GM23338 (cell line): ENCODE results near the gene STK33. TPM values are rescaled to one million over a fixed set of nuclear protein-coding genes. Genes with fewer than 3 reads are reported as not detected.

Source experiments
- ATAC-seq: fragments of 200-7000 bp; cut with Tn5 transposase; 3 replicates; pipeline ENCODE4 v1.9.1; 2020
- DNase-seq: peaks from one replicate; pipeline ENCODE4 v3.0.0-alpha.2; 2015; ENCODE audit warnings: low spot score
- H2AFZ ChIP-seq: fragments of 200-600 bp; sonication (generic); 2 replicates; pipeline ENCODE4 v1.8.0; 2016; ENCODE audit warnings: antibody characterized with exemption, mild to moderate bottlenecking, moderate library complexity
- H3F3A ChIP-seq: fragments of 200-600 bp; sonication (generic); replicated peaks from 2 replicates; pipeline ENCODE4 v1.8.0; 2017; ENCODE audit warnings: antibody characterized with exemption, mixed run types, low read depth
- H3K27ac ChIP-seq: fragments of 200-600 bp; sonication (generic); 2 replicates; pipeline ENCODE4 v1.6.1; 2016; ENCODE audit warnings: low read depth
- H3K27me3 ChIP-seq: fragments of 200-600 bp; sonication (generic); 2 replicates; pipeline ENCODE4 v1.8.0; 2016; ENCODE audit warnings: mild to moderate bottlenecking, mixed run types, moderate library complexity; ENCODE audit not compliant: insufficient read depth
- H3K36me3 ChIP-seq: fragments of 200-600 bp; sonication (generic); 2 replicates; pipeline ENCODE4 v1.8.0; 2016; ENCODE audit warnings: mild to moderate bottlenecking; ENCODE audit not compliant: insufficient read depth
- H3K4me1 ChIP-seq: fragments of 200-600 bp; sonication (generic); 2 replicates; pipeline ENCODE4 v1.8.0; 2016; ENCODE audit warnings: mild to moderate bottlenecking, moderate library complexity; ENCODE audit not compliant: insufficient read depth
- H3K4me2 ChIP-seq: fragments of 200-600 bp; sonication (generic); 2 replicates; pipeline ENCODE4 v1.7.1; 2017; ENCODE audit warnings: mixed run types
- H3K4me3 ChIP-seq: fragments of 200-600 bp; sonication (generic); 2 replicates; pipeline ENCODE4 v1.6.1; 2016; ENCODE audit warnings: mixed run types
- H3K79me2 ChIP-seq: fragments of 200-600 bp; sonication (generic); replicated peaks from 2 replicates; pipeline ENCODE4 v1.8.0; 2017; ENCODE audit warnings: mild to moderate bottlenecking; ENCODE audit not compliant: insufficient read depth
- H3K9me2 ChIP-seq: fragments of 200-600 bp; sonication (generic); 2 replicates; pipeline ENCODE4 v1.8.0; 2017; ENCODE audit not compliant: insufficient read depth
- H4K20me1 ChIP-seq: fragments of 200-600 bp; sonication (generic); replicated peaks from 2 replicates; pipeline ENCODE4 v1.8.0; 2017; ENCODE audit warnings: mild to moderate bottlenecking; ENCODE audit not compliant: insufficient read depth
- H3K27ac Mint-ChIP-seq: 2 replicates; pipeline ENCODE4 v1.8.0; 2020; ENCODE audit warnings: inconsistent platforms, mild to moderate bottlenecking, moderate library complexity, mixed read lengths
- H3K27me3 Mint-ChIP-seq: 3 replicates; pipeline ENCODE4 v1.8.0; 2022; ENCODE audit warnings: low read depth, mild to moderate bottlenecking, moderate library complexity, mixed read lengths, inconsistent platforms; ENCODE audit not compliant: insufficient read depth, poor library complexity
- H3K36me3 Mint-ChIP-seq: 3 replicates; pipeline ENCODE4 v1.8.0; 2021; ENCODE audit warnings: low read depth, mild to moderate bottlenecking, inconsistent platforms, moderate library complexity, mixed read lengths
- H3K4me1 Mint-ChIP-seq: 3 replicates; pipeline ENCODE4 v1.8.0; 2020; ENCODE audit warnings: mild to moderate bottlenecking, inconsistent platforms, mixed read lengths
- H3K4me3 Mint-ChIP-seq: 3 replicates; pipeline ENCODE4 v1.8.0; 2021; ENCODE audit warnings: moderate library complexity, mild to moderate bottlenecking, inconsistent platforms, mixed read lengths
- H3K9me3 Mint-ChIP-seq: 3 replicates; pipeline ENCODE4 v1.8.0; 2020; ENCODE audit warnings: moderate library complexity, mild to moderate bottlenecking, inconsistent platforms, mixed read lengths
- CREB1 ChIP-seq: fragments of 250-450 bp; sonication (Bioruptor Pico); IDR thresholded peaks from 2 replicates; pipeline ENCODE4 v1.5.0; 2020; ENCODE audit warnings: low read depth, mild to moderate bottlenecking, moderate library complexity
- CTCF ChIP-seq, 2 experiments: fragments of 200-600 bp in 1 of 2; sonication (generic) in 1 of 2; conservative IDR thresholded peaks; 2 replicates each; pipeline versions ENCODE4 v1.5.1 to v1.6.1; 2016 to 2017; ENCODE audit warnings: antibody characterized with exemption in 2 of 2, low read depth in 2 of 2, mild to moderate bottlenecking in 2 of 2, moderate library complexity in 1 of 2
- EZH2phosphoT487 ChIP-seq: fragments of 200-600 bp; sonication (generic); IDR thresholded peaks from one replicate; pipeline ENCODE4 v1.8.1; 2018; ENCODE audit warnings: antibody characterized with exemption; ENCODE audit not compliant: unreplicated experiment
- JUNB ChIP-seq: IDR thresholded peaks from one replicate; pipeline ENCODE4 v1.6.1; 2016; ENCODE audit warnings: antibody characterized with exemption; ENCODE audit not compliant: unreplicated experiment
- POLR2AphosphoS5 ChIP-seq: IDR thresholded peaks from 2 replicates; pipeline ENCODE4 v1.6.1; 2016; ENCODE audit warnings: antibody characterized with exemption, low read depth
- STAT1 ChIP-seq: IDR thresholded peaks from one replicate; pipeline ENCODE4 v1.6.1; 2016; ENCODE audit warnings: antibody characterized with exemption; ENCODE audit not compliant: unreplicated experiment
- polyA plus RNA-seq: library from polyadenylated mRNA; unstranded; fragments of >200 nt; fragmentation: Nextera tagmentation; extraction: Ambion mirVana; gene quantifications from 2 replicates; pipeline ENCODE4 v1.2.1, GENCODE V29; 2016
- total RNA-seq: library from RNA; depleted of rRNA; stranded (reverse); fragments of >200 nt; shearing (Covaris generic); gene quantifications from 2 replicates; pipeline ENCODE4 v1.2.3, GENCODE V29; 2014
- TF ChIP-seq, protein P1 (sequence below): fragments of 250-450 bp; sonication (Bioruptor Pico); IDR thresholded peaks from 2 replicates; pipeline ENCODE4 v1.5.0; 2020; ENCODE audit warnings: mild to moderate bottlenecking, moderate library complexity
- TF ChIP-seq, protein P2 (sequence below): IDR thresholded peaks from one replicate; pipeline ENCODE4 v1.6.1; 2018; ENCODE audit warnings: antibody characterized with exemption; ENCODE audit not compliant: unreplicated experiment
- TF ChIP-seq, protein P3 (sequence below): IDR thresholded peaks from 2 replicates; pipeline ENCODE4 v1.6.1; 2016; ENCODE audit warnings: antibody characterized with exemption

Gene STK33
- total and polyA plus RNA-seq, 2 experiments from 2014 or later, result 17.2 to 18.2 TPM

DNA sequence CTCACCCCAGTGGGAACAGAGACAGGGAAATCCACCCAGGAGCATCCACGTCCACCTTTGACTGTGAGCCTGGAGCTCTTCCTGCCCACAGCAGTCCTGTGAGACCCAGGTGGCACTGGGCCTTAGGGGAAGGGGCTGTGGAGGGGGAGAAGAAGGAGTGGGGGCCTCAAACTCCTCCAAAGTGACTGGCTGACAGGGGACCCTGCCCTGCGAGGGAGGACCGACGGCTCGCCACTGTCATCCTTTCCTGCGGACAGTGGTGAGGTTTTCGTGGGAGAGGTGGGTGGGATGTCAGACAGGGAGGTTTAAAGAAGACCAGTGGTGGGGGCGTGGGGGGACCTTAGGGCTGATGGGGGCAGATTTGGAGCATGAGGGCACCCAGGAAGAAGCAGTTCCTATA is 237.8 kb downstream of the STK33 start (continued):
- TF ChIP-seq, protein P1, sequence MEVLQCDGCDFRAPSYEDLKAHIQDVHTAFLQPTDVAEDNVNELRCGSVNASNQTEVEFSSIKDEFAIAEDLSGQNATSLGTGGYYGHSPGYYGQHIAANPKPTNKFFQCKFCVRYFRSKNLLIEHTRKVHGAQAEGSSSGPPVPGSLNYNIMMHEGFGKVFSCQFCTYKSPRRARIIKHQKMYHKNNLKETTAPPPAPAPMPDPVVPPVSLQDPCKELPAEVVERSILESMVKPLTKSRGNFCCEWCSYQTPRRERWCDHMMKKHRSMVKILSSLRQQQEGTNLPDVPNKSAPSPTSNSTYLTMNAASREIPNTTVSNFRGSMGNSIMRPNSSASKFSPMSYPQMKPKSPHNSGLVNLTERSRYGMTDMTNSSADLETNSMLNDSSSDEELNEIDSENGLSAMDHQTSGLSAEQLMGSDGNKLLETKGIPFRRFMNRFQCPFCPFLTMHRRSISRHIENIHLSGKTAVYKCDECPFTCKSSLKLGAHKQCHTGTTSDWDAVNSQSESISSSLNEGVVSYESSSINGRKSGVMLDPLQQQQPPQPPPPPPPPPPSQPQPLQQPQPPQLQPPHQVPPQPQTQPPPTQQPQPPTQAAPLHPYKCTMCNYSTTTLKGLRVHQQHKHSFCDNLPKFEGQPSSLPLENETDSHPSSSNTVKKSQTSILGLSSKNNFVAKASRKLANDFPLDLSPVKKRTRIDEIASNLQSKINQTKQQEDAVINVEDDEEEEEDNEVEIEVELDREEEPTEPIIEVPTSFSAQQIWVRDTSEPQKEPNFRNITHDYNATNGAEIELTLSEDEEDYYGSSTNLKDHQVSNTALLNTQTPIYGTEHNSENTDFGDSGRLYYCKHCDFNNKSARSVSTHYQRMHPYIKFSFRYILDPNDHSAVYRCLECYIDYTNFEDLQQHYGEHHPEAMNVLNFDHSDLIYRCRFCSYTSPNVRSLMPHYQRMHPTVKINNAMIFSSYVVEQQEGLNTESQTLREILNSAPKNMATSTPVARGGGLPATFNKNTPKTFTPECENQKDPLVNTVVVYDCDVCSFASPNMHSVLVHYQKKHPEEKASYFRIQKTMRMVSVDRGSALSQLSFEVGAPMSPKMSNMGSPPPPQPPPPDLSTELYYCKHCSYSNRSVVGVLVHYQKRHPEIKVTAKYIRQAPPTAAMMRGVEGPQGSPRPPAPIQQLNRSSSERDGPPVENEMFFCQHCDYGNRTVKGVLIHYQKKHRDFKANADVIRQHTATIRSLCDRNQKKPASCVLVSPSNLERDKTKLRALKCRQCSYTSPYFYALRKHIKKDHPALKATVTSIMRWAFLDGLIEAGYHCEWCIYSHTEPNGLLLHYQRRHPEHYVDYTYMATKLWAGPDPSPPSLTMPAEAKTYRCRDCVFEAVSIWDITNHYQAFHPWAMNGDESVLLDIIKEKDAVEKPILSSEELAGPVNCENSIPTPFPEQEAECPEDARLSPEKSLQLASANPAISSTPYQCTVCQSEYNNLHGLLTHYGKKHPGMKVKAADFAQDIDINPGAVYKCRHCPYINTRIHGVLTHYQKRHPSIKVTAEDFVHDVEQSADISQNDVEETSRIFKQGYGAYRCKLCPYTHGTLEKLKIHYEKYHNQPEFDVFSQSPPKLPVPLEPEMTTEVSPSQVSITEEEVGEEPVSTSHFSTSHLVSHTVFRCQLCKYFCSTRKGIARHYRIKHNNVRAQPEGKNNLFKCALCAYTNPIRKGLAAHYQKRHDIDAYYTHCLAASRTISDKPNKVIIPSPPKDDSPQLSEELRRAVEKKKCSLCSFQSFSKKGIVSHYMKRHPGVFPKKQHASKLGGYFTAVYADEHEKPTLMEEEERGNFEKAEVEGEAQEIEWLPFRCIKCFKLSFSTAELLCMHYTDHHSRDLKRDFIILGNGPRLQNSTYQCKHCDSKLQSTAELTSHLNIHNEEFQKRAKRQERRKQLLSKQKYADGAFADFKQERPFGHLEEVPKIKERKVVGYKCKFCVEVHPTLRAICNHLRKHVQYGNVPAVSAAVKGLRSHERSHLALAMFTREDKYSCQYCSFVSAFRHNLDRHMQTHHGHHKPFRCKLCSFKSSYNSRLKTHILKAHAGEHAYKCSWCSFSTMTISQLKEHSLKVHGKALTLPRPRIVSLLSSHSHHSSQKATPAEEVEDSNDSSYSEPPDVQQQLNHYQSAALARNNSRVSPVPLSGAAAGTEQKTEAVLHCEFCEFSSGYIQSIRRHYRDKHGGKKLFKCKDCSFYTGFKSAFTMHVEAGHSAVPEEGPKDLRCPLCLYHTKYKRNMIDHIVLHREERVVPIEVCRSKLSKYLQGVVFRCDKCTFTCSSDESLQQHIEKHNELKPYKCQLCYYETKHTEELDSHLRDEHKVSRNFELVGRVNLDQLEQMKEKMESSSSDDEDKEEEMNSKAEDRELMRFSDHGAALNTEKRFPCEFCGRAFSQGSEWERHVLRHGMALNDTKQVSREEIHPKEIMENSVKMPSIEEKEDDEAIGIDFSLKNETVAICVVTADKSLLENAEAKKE (CRISPR knock-in tag), result no peak
- TF ChIP-seq, protein P2, sequence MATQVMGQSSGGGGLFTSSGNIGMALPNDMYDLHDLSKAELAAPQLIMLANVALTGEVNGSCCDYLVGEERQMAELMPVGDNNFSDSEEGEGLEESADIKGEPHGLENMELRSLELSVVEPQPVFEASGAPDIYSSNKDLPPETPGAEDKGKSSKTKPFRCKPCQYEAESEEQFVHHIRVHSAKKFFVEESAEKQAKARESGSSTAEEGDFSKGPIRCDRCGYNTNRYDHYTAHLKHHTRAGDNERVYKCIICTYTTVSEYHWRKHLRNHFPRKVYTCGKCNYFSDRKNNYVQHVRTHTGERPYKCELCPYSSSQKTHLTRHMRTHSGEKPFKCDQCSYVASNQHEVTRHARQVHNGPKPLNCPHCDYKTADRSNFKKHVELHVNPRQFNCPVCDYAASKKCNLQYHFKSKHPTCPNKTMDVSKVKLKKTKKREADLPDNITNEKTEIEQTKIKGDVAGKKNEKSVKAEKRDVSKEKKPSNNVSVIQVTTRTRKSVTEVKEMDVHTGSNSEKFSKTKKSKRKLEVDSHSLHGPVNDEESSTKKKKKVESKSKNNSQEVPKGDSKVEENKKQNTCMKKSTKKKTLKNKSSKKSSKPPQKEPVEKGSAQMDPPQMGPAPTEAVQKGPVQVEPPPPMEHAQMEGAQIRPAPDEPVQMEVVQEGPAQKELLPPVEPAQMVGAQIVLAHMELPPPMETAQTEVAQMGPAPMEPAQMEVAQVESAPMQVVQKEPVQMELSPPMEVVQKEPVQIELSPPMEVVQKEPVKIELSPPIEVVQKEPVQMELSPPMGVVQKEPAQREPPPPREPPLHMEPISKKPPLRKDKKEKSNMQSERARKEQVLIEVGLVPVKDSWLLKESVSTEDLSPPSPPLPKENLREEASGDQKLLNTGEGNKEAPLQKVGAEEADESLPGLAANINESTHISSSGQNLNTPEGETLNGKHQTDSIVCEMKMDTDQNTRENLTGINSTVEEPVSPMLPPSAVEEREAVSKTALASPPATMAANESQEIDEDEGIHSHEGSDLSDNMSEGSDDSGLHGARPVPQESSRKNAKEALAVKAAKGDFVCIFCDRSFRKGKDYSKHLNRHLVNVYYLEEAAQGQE, result no peak
- TF ChIP-seq CREB1 (CRISPR knock-in tag), result no peak
- TF ChIP-seq JUNB, result no peak

GRCh38 chr11:8355416-8355742 is 238.6 kb downstream of the STK33 start:
- H3K36me3 Mint-ChIP-seq, result no peaks in the 10 kb centered on the region
- H3K4me2 ChIP-seq, result no peak overlapping the region
- H3K27ac Mint-ChIP-seq, result no peak overlapping the region
- H3K4me3 ChIP-seq, result no peak overlapping the region
- ATAC-seq, result no peak
- peaks cover 9% of the 10 kb centered on the region for H3K27me3 Mint-ChIP-seq
- H3K9me2 ChIP-seq, result no peaks in the 10 kb centered on the region
- no peaks in the 10 kb centered on the region for H3K4me1 ChIP-seq
- H3K36me3 ChIP-seq, result no peaks in the 10 kb centered on the region
- H3F3A ChIP-seq, result no peaks in the 10 kb centered on the region
- DNase-seq, result no peak
- H3K9me3 Mint-ChIP-seq, result no peaks in the 10 kb centered on the region
- peaks cover 14% of the 10 kb centered on the region; the same call in 2 of the 3 replicates for H3K4me1 Mint-ChIP-seq
- TF ChIP-seq POLR2AphosphoS5 (no peak), STAT1 (no peak), JUNB (no peak), EZH2phosphoT487 (no peak), CREB1 (CRISPR knock-in tag) (no peak), CTCF (conservative IDR thresholded peaks at IDR 0.05; ENCODE audit: low read depth in 2 of 2) (no peak)
- TF ChIP-seq, protein P2, result no peak
- TF ChIP-seq, protein P3, sequence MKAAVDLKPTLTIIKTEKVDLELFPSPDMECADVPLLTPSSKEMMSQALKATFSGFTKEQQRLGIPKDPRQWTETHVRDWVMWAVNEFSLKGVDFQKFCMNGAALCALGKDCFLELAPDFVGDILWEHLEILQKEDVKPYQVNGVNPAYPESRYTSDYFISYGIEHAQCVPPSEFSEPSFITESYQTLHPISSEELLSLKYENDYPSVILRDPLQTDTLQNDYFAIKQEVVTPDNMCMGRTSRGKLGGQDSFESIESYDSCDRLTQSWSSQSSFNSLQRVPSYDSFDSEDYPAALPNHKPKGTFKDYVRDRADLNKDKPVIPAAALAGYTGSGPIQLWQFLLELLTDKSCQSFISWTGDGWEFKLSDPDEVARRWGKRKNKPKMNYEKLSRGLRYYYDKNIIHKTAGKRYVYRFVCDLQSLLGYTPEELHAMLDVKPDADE, result no peak
- H3K79me2 ChIP-seq, result no peaks in the 10 kb centered on the region
- no peak overlapping the region for H2AFZ ChIP-seq
- no peak overlapping the region for H3K4me3 Mint-ChIP-seq
- H3K27me3 ChIP-seq, result no peaks in the 10 kb centered on the region
- H4K20me1 ChIP-seq, result no peaks in the 10 kb centered on the region
- no peak overlapping the region for H3K27ac ChIP-seq
